GM19239 (cell line): ENCODE results near the gene MAMSTR.
"Not testable (repeated sequence)": the region's sequence is repeated elsewhere in the genome, so short reads cannot be mapped to it uniquely, and the experiment has no call there.

Source experiments
- DNase-seq: peaks from one replicate; pipeline ENCODE4 v3.0.0; 2011; ENCODE audit warnings: low spot score; ENCODE audit not compliant: insufficient read length
- FAIRE-seq: peaks from 2 replicates; lab custom pipeline; 2011; peaks lifted over from hg19 to GRCh38; lab: Jason Lieb, UNC

Gene MAMSTR

GRCh38 chr19:48695743-48696352 lies 23.7 kb downstream of the MAMSTR start, which contains the start of gene FUT2:
Gene FUT2, plus strand, starts transcription at chr19:48695971. Its CDS starts 6,986 bp downstream, at chr19:48702957.
- DNase-seq (no peak), FAIRE-seq (no peak)

GRCh38 chr19:48693629-48694028 lies 25.9 kb downstream of the MAMSTR start:
- DNase-seq, FAIRE-seq: not testable (repeated sequence)

- FAIRE-seq (no peak), DNase-seq (no peak)
Measured at GRCh38 chr19:48689449-48689848, 30.1 kb downstream of the MAMSTR start.

DNA sequence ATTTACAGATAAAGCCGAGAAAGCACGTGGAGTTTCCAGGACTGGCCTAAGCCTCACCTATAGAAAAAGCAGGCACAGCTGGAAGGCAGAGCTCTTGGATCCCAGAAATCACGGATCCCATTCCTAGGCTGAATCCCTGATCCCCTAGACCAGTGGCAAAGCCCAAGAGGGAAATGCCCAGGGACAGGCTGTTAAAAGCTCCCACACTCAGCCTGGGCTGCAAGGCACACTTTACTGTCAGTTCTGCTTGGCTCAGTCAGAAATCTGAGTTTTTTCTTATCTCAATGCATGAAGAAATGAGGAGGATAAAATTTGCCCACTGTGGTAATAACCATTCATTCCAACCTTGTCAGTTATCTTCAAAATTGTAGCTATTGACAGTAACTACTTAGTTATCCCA lies 31.7 kb downstream of the MAMSTR start:
- FAIRE-seq: no peak
- DNase-seq: no peak

GRCh38 chr19:48686637-48687036 lies 32.9 kb downstream of the MAMSTR start:
- DNase-seq, FAIRE-seq: not testable (repeated sequence)

GRCh38 chr19:48686088-48686487 lies 33.4 kb downstream of the MAMSTR start:
- DNase-seq (no peak), FAIRE-seq (no peak)

DNA sequence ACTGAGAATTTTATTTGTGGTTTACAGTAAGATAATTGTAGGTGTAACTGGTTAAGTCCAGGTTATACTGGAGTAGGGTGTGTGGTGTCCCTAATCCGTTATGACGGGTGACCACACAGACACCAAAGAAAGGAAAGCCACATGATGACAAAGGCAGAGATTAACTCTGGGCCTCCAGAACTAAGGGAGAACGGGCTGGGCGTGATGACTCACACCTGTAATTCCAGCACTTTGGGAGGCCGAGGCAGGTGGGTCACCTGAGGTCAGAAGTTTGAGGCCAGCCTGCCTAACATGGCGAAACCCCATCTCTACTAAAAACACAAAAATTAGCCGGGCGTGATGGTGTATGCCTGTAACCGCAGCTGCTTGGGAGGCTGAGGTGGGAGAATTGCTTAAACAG lies 33.9 kb downstream of the MAMSTR start:
- no peak for FAIRE-seq
- DNase-seq: no peak

GRCh38 chr19:48683349-48683748 lies 36.2 kb downstream of the MAMSTR start:
- DNase-seq (no peak), FAIRE-seq (no peak)

GRCh38 chr19:48681127-48681470 lies 38.4 kb downstream of the MAMSTR start:
- FAIRE-seq (no peak), DNase-seq (no peak)

GRCh38 chr19:48680436-48681126 lies 38.9 kb downstream of the MAMSTR start:
- FAIRE-seq (no peak), DNase-seq (no peak)

- DNase-seq: not testable (repeated sequence)
Measured at GRCh38 chr19:48680006-48680405, 39.5 kb downstream of the MAMSTR start.

GRCh38 chr19:48678201-48678600 lies 41.3 kb downstream of the MAMSTR start:
- no peak for DNase-seq
- no peak for FAIRE-seq

More at GRCh38 chr19:48680006-48680405, 39.5 kb downstream of the MAMSTR start:
- not testable (repeated sequence) for FAIRE-seq

- no peak for FAIRE-seq
Measured at GRCh38 chr19:48676887-48677286, 42.6 kb downstream of the MAMSTR start.

GRCh38 chr19:48676487-48676886 lies 43.0 kb downstream of the MAMSTR start:
- DNase-seq (no peak), FAIRE-seq (no peak)

More at GRCh38 chr19:48676887-48677286, 42.6 kb downstream of the MAMSTR start:
- DNase-seq: no peak

DNA sequence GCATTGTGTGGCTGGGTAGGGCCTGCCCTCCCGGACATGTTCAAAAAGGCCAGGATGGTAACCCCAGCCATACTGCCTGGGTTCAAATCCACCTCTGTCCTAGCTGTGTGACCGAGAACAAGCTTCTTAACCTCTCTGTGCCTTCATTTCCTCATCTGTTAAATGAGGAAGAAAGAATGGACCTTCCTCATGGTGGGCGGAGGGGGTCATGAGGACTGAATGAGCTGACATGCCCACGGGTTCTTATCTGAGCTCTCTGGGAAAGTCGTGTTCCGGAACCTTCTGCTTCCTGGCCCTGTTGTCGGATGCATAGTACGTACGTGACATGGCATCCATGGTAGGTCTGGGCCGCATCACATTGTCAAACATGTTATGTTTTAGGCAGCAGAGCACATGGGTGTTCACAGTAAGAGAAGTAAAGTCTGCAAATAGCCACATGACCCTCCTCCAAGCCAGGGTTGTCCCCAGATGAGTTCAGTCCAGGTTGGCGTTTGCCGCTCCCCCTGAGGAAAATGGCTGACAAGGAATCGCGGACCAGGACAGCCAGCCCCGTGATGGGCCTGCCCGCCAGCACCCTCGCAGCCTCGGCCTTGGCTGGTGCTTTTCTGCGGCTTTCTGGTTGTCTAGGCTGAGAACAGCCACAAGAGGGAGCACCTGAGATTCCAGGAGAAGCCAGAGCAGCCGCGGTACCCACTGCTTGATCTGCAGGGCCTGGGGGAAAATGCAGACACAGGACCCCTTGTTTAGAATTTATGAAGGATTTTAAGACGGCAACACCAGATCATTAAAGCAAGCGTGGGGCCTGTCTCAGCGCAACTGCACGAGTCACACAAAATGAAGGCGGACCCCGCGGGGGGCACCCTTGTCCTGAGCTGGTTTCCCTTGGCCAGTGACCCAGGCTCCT lies 44.4 kb downstream of the MAMSTR start:
- DNase-seq (peak; percentile 98), FAIRE-seq (peak; percentile 96)

- DNase-seq: no peak
- no peak for FAIRE-seq
Measured at GRCh38 chr19:48674216-48674809, 45.2 kb downstream of the MAMSTR start.

DNA sequence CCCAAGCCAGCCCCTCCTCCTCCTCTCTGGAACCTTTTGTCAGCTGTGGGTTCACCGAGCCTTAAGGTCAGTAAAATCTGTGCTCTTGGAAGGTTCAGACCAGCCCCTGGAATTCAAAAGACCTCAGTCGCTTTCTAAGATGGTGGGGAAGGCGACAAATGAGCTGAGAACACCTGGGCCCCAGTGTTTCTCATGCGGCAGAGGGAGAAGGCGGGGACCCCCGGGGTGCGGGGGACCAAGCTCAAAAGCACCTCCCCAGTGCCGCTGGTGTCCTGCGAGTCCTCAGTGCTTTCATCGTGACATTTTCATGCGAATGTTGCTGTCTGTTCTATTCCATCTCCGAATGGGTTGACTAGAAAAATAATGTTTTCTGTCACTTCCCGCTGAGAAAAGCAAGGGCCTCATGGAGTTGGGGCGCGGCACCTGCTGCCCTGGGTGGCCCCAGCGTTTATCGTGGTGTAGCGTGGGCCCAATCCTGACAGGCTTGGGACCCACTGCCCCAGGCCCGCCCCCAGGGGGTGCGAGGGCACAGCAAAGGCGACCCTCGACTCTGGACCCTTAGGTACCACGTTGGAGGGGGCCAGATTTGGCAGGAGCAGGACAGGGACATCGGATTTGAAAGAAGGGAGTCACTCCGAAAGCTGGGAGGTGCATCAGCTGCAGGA lies 46.0 kb downstream of the MAMSTR start:
- DNase-seq: no peak
- no peak for FAIRE-seq

DNA sequence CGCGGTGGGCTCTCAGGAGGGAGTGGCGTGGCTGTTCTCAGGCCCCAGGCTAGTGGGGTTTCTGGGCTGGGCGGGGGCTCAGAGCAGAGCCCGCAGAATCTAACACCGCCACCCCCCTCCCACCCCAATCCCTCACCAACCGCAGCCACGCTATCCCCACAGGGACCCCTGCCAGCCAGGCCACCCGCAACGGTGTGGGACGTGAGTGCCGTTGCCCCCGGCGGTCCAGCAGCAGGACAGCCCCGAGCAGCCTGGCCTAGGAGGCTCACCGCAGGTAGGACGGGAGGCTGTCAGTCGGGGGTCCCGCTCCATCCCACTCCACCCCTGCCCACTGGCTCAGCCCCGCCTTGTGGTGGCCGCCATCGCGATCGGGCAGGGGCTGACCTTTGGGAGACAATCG lies 46.5 kb downstream of the MAMSTR start, which contains the start of gene NTN5:
Gene NTN5, minus strand, starts transcription at position 24 of the 400 bp plus-strand sequence. CDS start 2,031 bp downstream, outside the sequence.
- no peak for FAIRE-seq
- no peak for DNase-seq

GRCh38 chr19:48671446-48671995 lies 48.0 kb downstream of the MAMSTR start:
- DNase-seq (no peak), FAIRE-seq (no peak)
